ENCODE data around the gene RER1. TPM values are rescaled to one million over a fixed set of nuclear protein-coding genes. Genes with fewer than 3 reads are reported as not detected.
A peak's percentile ranks its signal among the peaks of the same experiment; 100 is the strongest.

The RER1 gene, protein sequence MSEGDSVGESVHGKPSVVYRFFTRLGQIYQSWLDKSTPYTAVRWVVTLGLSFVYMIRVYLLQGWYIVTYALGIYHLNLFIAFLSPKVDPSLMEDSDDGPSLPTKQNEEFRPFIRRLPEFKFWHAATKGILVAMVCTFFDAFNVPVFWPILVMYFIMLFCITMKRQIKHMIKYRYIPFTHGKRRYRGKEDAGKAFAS
- total RNA-seq (2021): 110 and 118 TPM in 2 replicates
- long read RNA-seq, transcript RER1-209 (7 exons, 3,044 nt): major isoform, 344 of 483 reads
- long read RNA-seq, transcript RER1-202 (7 exons, 1,404 nt): minor isoform, 7 of 483 reads
- long read RNA-seq, partial matches to known transcripts: 2 of 483 reads
- long read RNA-seq, other reads (novel, unspliced or antisense): 123 of 483 reads

DNA sequence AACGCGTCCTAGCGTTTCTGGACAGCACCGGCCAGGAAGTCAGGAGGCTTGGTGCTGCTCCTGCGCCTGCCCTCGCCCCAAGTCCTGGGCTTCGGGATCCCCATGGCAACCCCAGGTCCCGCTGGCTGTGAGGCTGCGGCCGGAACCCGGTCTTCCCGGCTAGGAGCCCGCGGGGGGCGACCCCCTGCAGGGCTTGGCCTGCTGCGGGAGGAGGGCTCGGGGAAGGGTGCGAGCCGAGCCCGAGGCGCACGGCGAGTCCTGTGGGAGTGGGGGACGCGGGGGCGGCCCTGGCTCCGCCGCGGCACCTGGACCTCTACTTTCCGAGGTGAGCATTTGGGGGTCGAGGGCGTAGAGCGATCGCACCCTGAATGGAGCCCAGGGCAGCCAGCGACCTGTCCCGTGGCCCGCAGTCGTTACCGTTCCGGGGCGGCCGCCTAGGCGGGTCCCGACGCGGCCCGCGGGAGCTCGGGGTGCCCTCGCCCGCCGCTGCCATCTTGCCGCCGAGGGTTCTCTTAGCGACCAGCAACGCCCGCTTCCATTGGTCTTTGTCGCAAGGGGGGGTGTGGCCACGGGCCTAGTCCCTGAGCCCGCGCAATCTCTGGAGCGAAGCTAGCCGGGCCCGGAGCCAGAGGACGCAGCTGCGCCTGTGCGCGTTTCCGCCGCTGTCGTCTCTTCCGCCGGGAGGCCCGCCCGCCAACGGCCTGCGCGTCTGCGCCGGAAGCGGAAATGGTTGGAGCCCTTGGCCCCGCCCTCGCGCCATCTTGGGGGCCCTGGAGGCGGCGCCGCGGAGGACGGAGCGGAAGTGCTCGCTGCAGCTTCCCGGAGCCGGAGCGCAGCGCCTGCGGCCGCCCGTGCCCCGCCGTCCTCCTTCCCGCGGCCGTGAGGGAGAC is at the start of gene RER1, which contains the start of gene MORN1:
Gene RER1, plus strand, starts transcription at position 801 of the 890 bp plus-strand sequence. CDS start 3,950 bp downstream, outside the sequence.
Gene MORN1, minus strand, starts transcription at position 514 of the 890 bp plus-strand sequence. Its CDS starts 21 bp downstream, at position 493.
- Histone ChIP-seq H4K20me1 (ENCODE audit: control insufficient read depth, insufficient read depth, insufficient read length) (peaks cover 2% of the 10 kb centered on the region), H3K79me1 (ENCODE audit: insufficient read depth, low read depth, low read length, poor library complexity, severe bottlenecking) (peaks cover 11% of the 10 kb centered on the region), H2AFZ (ENCODE audit: low read length) (no peak within 1 kb of the TSS), H2BK120ac (ENCODE audit: low read depth, low read length, poor library complexity, severe bottlenecking) (no peak within 1 kb of the TSS), H2AK5ac (ENCODE audit: insufficient read length, low read length) (no peak within 1 kb of the TSS), H3K4me1 (ENCODE audit: insufficient read depth, low read length) (no peaks in the 10 kb centered on the region), H3K9ac (ENCODE audit: extremely low read depth, insufficient read length, low read length) (peak within 1 kb of the TSS; percentile 81), H3K23me2 (ENCODE audit: insufficient read length, low read depth, low read length, poor library complexity, severe bottlenecking) (peaks cover 6% of the 10 kb centered on the region), H2BK5ac (ENCODE audit: insufficient read length, low read length) (no peak within 1 kb of the TSS), H2BK12ac (ENCODE audit: insufficient read length, low read depth, low read length) (no peak within 1 kb of the TSS), H3K56ac (ENCODE audit: insufficient read length, low read depth, low read length) (no peak within 1 kb of the TSS), H3K27me3 (ENCODE audit: insufficient read depth, low read length) (no peaks in the 10 kb centered on the region), H2BK20ac (ENCODE audit: low read depth, low read length, poor library complexity, severe bottlenecking) (no peak within 1 kb of the TSS), H4K8ac (replicated peaks; ENCODE audit: insufficient read length, low read depth, low read length) (no peak within 1 kb of the TSS), H3K23ac (ENCODE audit: insufficient read length, low read depth, low read length) (no peak within 1 kb of the TSS), H3K9me3 (ENCODE audit: control insufficient read depth, low read depth, low read length) (no peaks in the 10 kb centered on the region), H3K4me2 (ENCODE audit: insufficient read depth, insufficient read length, low read length) (peak within 1 kb of the TSS; percentile 88), H2BK15ac (ENCODE audit: low read depth, low read length) (no peak within 1 kb of the TSS), H3K14ac (ENCODE audit: insufficient read depth, low read length) (0 out of 2 replicates have a peak within 1 kb of the TSS, but pooled peaks have one; percentile 60), H3K79me2 (ENCODE audit: insufficient read depth, low read length) (peaks cover 5% of the 10 kb centered on the region; the same call in 1 of the 2 replicates), H3K18ac (ENCODE audit: insufficient read length, low read depth, low read length) (no peak within 1 kb of the TSS), H4K91ac (ENCODE audit: insufficient read length, low read depth, low read length) (no peak within 1 kb of the TSS), H3K27ac (ENCODE audit: insufficient read length, low read depth, low read length) (no peak within 1 kb of the TSS), H3T11ph (ENCODE audit: low read length) (no peak within 1 kb of the TSS), H4K5ac (ENCODE audit: insufficient read length, low read depth, low read length) (no peak within 1 kb of the TSS), H3K4ac (ENCODE audit: low read depth, low read length) (no peak within 1 kb of the TSS)
- H3K27me3 Mint-ChIP-seq (ENCODE audit: low read depth): no peaks in the 10 kb centered on the region
- H3K9me3 Mint-ChIP-seq: no peaks in the 10 kb centered on the region
- peaks cover 5 to 41% (median 28%) of the 10 kb centered on the region in 3 experiments; a peak in 6 of 7 replicates for H3K36me3 Mint-ChIP-seq (ENCODE audit: insufficient read depth in 1 of 3, low read depth in 3 of 3)
- peaks cover 9 to 20% of the 10 kb centered on the region in 2 experiments for H3K4me1 Mint-ChIP-seq
- peak; percentile 98 for DNase-seq
- WGBS (ENCODE audit: extremely low coverage, insufficient read length, low lambda C conversion rate): no CpG with 5 or more reads among the region's 103 CpGs
- TF ChIP-seq, protein P1, sequence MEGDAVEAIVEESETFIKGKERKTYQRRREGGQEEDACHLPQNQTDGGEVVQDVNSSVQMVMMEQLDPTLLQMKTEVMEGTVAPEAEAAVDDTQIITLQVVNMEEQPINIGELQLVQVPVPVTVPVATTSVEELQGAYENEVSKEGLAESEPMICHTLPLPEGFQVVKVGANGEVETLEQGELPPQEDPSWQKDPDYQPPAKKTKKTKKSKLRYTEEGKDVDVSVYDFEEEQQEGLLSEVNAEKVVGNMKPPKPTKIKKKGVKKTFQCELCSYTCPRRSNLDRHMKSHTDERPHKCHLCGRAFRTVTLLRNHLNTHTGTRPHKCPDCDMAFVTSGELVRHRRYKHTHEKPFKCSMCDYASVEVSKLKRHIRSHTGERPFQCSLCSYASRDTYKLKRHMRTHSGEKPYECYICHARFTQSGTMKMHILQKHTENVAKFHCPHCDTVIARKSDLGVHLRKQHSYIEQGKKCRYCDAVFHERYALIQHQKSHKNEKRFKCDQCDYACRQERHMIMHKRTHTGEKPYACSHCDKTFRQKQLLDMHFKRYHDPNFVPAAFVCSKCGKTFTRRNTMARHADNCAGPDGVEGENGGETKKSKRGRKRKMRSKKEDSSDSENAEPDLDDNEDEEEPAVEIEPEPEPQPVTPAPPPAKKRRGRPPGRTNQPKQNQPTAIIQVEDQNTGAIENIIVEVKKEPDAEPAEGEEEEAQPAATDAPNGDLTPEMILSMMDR (conservative IDR thresholded peaks at IDR 0.05): no peak
- H3K27ac Mint-ChIP-seq: peak within 1 kb of the TSS in 1 of 3 experiments; percentile 79; a peak in 3 of 7 replicates
- peak within 1 kb of the TSS; percentile 81 to 92 for H3K4me3 Mint-ChIP-seq
